Measurements from ENCODE around the gene CBARP.

Gene CBARP

GRCh38 chr19:1237754-1238368, at the start of gene CBARP:
CBARP (minus strand) TSS chr19:1238005; CDS start chr19:1236100, 1,905 bp downstream.
- DNase-seq, result peak in 2 of 6 experiments; percentile 39 to 43

- no peak for DNase-seq
Measured at GRCh38 chr19:1286487-1287353, 48.9 kb upstream of the CBARP start.

GRCh38 chr19:1285737-1286360, 48.0 kb upstream of the CBARP start, which contains the start of gene EFNA2:
EFNA2 (plus strand) TSS chr19:1285873; CDS start chr19:1286169, 296 bp downstream.
- no peak for DNase-seq

GRCh38 chr19:1284979-1285736, 47.4 kb upstream of the CBARP start:
- no peak for DNase-seq

GRCh38 chr19:1284293-1284978, 46.6 kb upstream of the CBARP start:
- no peak for DNase-seq

- DNase-seq, result no peak
Measured at GRCh38 chr19:1283917-1284292, 46.1 kb upstream of the CBARP start.

GRCh38 chr19:1283207-1283916, 45.6 kb upstream of the CBARP start:
- DNase-seq, result no peak

GRCh38 chr19:1282588-1283206, 44.9 kb upstream of the CBARP start:
- DNase-seq, result no peak

- DNase-seq, result no peak
Measured at GRCh38 chr19:1281569-1282287, 43.9 kb upstream of the CBARP start.

- DNase-seq, result no peak
Measured at GRCh38 chr19:1280636-1281568, 43.1 kb upstream of the CBARP start.

GRCh38 chr19:1279782-1280341, 42.1 kb upstream of the CBARP start:
- DNase-seq, result peak; percentile 51 to 78 (median 68)

GRCh38 chr19:1278713-1279660, 41.2 kb upstream of the CBARP start:
- no peak for DNase-seq

- no peak for DNase-seq
Measured at GRCh38 chr19:1278074-1278473, 40.3 kb upstream of the CBARP start.

- DNase-seq, result no peak
Measured at GRCh38 chr19:1277061-1277460, 39.3 kb upstream of the CBARP start.

- peak in 3 of 6 experiments; percentile 17 to 49 (median 37) for DNase-seq
Measured at GRCh38 chr19:1276628-1277022, 38.8 kb upstream of the CBARP start.

- no peak for DNase-seq
Measured at GRCh38 chr19:1275976-1276627, 38.3 kb upstream of the CBARP start.

Data from stimulated activated naive CD4-positive, alpha-beta T cell (primary cell).